Measurements from ENCODE around the gene LAMA2. TPM values are rescaled to one million over a fixed set of nuclear protein-coding genes. Genes with fewer than 3 reads are reported as not detected.

Gene LAMA2
- total and polyA plus RNA-seq, 2 of the 13 experiments (the other 11 are each of a cell fraction or from before 2014, with no cell fraction given), result 0.11 to 0.28 TPM

DNA sequence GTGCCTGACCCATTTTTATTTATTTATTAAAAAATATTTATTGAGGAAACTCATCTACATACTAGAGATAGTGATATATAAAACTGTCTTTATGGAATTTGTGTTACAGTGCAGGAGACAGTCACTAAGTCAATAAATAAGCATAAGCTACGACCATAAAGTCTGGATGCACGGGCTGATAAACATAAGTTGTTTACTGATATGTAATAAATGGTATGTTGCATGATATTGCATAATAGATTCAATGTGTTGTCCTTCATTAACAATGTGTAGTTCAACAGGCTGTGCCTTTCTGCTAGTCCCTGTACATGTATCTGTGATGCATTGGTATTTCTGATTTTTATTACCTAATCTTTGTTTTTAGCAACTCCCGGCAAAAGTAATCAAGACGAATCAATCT lies 515.8 kb downstream of the LAMA2 start:
- H3K79me2 ChIP-seq (ENCODE audit: insufficient read depth, low read length), result no peaks in the 10 kb centered on the region
- H3K27ac ChIP-seq (ENCODE audit: extremely low read length, insufficient read depth, low read length), result no peak overlapping the region
- H3K27me3 ChIP-seq (ENCODE audit: control insufficient read depth in 1 of 2, insufficient read depth in 2 of 2, low read length in 2 of 2), result no peaks in the 10 kb centered on the region; a peak in 1 of 5 replicates
- FAIRE-seq (no peak), ATAC-seq (no peak), DNase-seq (ENCODE audit: low spot score) (no peak)
- POLR2A ChIA-PET, result no interaction called here
- in situ Hi-C loops (cut with HindIII; ENCODE audit: extremely low pct_ligation_motif_present, low pct_unique_long_range_greater_than_20kb), result no loop called here
- no peak overlapping the region for H2AFZ ChIP-seq (ENCODE audit: low read length)
- intact Hi-C loops (cut with micrococcal nuclease; ENCODE audit: unreplicated experiment), result no loop called here
- peak; percentile 72; the same call in 1 of the 2 replicates for TF ChIP-seq CEBPB (IDR thresholded peaks at IDR 0.05; ENCODE audit: borderline replicate concordance, low read depth, low read length)
- no peak for TF ChIP-seq TARDBP (CRISPR knock-in tag; IDR thresholded peaks at IDR 0.05)
- H3K9me3 ChIP-seq (ENCODE audit: low read length), result no peaks in the 10 kb centered on the region
- CTCF ChIA-PET (ENCODE audit: low intra/inter-chr PET ratio, low total read pairs), result no interaction called here
- H3K4me1 ChIP-seq (ENCODE audit: insufficient read depth, low read length), result no peaks in the 10 kb centered on the region
- H4K20me1 ChIP-seq (ENCODE audit: insufficient read depth, low read length), result no peaks in the 10 kb centered on the region
- no peak overlapping the region for H3K9ac ChIP-seq (ENCODE audit: insufficient read depth, low read depth, low read length)
- no peak overlapping the region for H3K4me2 ChIP-seq (ENCODE audit: low read depth, low read length)
- no TSS peak for BruUV-seq (replicated peaks)
- H3K4me3 ChIP-seq (replicated peaks in 1 of 3; ENCODE audit: insufficient read depth in 1 of 3, low read depth in 2 of 3, low read length in 3 of 3), result no peak overlapping the region
- no peaks in the 10 kb centered on the region for H3K36me3 ChIP-seq (replicated peaks in 1 of 2; ENCODE audit: control insufficient read depth in 1 of 2, insufficient read depth in 2 of 2, low read length in 2 of 2)
- 2% methylated on average over 4 of the region's 4 CpGs for WGBS (ENCODE audit: low lambda C conversion rate)

GRCh38 chr6:129402244-129402643 lies 519.3 kb downstream of the LAMA2 start:
- no peaks in the 10 kb centered on the region for H3K27me3 ChIP-seq (ENCODE audit: control insufficient read depth in 1 of 2, insufficient read depth in 2 of 2, low read length in 2 of 2)
- in situ Hi-C loops (cut with HindIII; ENCODE audit: extremely low pct_ligation_motif_present, low pct_unique_long_range_greater_than_20kb) (no loop called here), intact Hi-C loops (cut with micrococcal nuclease; ENCODE audit: unreplicated experiment) (no loop called here)
- ChIA-PET POLR2A (no interaction called here), CTCF (ENCODE audit: low intra/inter-chr PET ratio, low total read pairs) (no interaction called here)
- H3K4me2 ChIP-seq (ENCODE audit: low read depth, low read length), result no peak overlapping the region
- H3K79me2 ChIP-seq (ENCODE audit: insufficient read depth, low read length), result no peaks in the 10 kb centered on the region
- DNase-seq (ENCODE audit: low spot score) (no peak), FAIRE-seq (no peak), ATAC-seq (no peak)
- H4K20me1 ChIP-seq (ENCODE audit: insufficient read depth, low read length), result no peaks in the 10 kb centered on the region
- no peaks in the 10 kb centered on the region for H3K9me3 ChIP-seq (ENCODE audit: low read length)
- TF ChIP-seq TBL1XR1 (IDR thresholded peaks at IDR 0.05; ENCODE audit: borderline replicate concordance, low read length, partially characterized antibody) (no peak), CAMTA2 (CRISPR knock-in tag; IDR thresholded peaks at IDR 0.05; ENCODE audit: borderline replicate concordance) (no peak), TGIF2 (CRISPR knock-in tag; IDR thresholded peaks at IDR 0.05) (no peak), STAG1 (CRISPR knock-in tag; IDR thresholded peaks at IDR 0.05) (no peak), PHF8 (CRISPR knock-in tag; IDR thresholded peaks at IDR 0.05) (no peak), KLF11 (CRISPR knock-in tag; IDR thresholded peaks at IDR 0.05) (no peak), MXI1 (IDR thresholded peaks at IDR 0.05; ENCODE audit: borderline replicate concordance, low read depth, low read length) (no peak), TBX3 (IDR thresholded peaks at IDR 0.05; ENCODE audit: borderline replicate concordance) (no peak), BATF2 (CRISPR knock-in tag; IDR thresholded peaks at IDR 0.05) (no peak), WIZ (CRISPR knock-in tag; IDR thresholded peaks at IDR 0.05) (no peak), SMYD3 (CRISPR knock-in tag; IDR thresholded peaks at IDR 0.05) (no peak), PAF1 (CRISPR knock-in tag; IDR thresholded peaks at IDR 0.05) (no peak)
- TF ChIP-seq, protein P1, sequence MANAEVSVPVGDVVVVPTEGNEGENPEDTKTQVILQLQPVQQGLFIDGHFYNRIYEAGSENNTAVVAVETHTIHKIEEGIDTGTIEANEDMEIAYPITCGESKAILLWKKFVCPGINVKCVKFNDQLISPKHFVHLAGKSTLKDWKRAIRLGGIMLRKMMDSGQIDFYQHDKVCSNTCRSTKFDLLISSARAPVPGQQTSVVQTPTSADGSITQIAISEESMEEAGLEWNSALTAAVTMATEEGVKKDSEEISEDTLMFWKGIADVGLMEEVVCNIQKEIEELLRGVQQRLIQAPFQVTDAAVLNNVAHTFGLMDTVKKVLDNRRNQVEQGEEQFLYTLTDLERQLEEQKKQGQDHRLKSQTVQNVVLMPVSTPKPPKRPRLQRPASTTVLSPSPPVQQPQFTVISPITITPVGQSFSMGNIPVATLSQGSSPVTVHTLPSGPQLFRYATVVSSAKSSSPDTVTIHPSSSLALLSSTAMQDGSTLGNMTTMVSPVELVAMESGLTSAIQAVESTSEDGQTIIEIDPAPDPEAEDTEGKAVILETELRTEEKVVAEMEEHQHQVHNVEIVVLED (CRISPR knock-in tag; IDR thresholded peaks at IDR 0.05; ENCODE audit: borderline replicate concordance), result no peak
- no peak overlapping the region for H3K4me3 ChIP-seq (replicated peaks in 1 of 3; ENCODE audit: insufficient read depth in 1 of 3, low read depth in 2 of 3, low read length in 3 of 3)
- no TSS peak for BruUV-seq (replicated peaks)
- 0% methylated on average over 1 of the region's 1 CpG for WGBS (ENCODE audit: low lambda C conversion rate)
- H3K27ac ChIP-seq (ENCODE audit: extremely low read length, insufficient read depth, low read length), result no peak overlapping the region
- no peaks in the 10 kb centered on the region for H3K36me3 ChIP-seq (replicated peaks in 1 of 2; ENCODE audit: control insufficient read depth in 1 of 2, insufficient read depth in 2 of 2, low read length in 2 of 2)
- no peak overlapping the region for H2AFZ ChIP-seq (ENCODE audit: low read length)
- H3K9ac ChIP-seq (ENCODE audit: insufficient read depth, low read depth, low read length), result no peak overlapping the region
- H3K4me1 ChIP-seq (ENCODE audit: insufficient read depth, low read length), result no peaks in the 10 kb centered on the region

All from HepG2 (cell line).